HFF-Myc (cell line): ENCODE data around the gene MN1.
A peak's percentile ranks its signal among the peaks of the same experiment; 100 is the strongest.

Experiments used
- DNase-seq: peaks from one replicate; pipeline ENCODE4 v3.0.0-alpha.2; 2011; ENCODE audit warnings: low read depth; ENCODE audit errors: extremely low read depth
- H3K4me3 ChIP-seq: replicated peaks from 2 replicates; pipeline ENCODE4 v1.5.1; 2011; ENCODE audit warnings: low read depth, mild to moderate bottlenecking, control low read depth, low read length
- TF ChIP-seq, protein P1 (sequence below): IDR thresholded peaks from 2 replicates; pipeline ENCODE4 v1.5.1; 2012; ENCODE audit warnings: mild to moderate bottlenecking, low read depth, low read length, control low read depth; ENCODE audit errors: missing control alignments

Gene MN1

DNA sequence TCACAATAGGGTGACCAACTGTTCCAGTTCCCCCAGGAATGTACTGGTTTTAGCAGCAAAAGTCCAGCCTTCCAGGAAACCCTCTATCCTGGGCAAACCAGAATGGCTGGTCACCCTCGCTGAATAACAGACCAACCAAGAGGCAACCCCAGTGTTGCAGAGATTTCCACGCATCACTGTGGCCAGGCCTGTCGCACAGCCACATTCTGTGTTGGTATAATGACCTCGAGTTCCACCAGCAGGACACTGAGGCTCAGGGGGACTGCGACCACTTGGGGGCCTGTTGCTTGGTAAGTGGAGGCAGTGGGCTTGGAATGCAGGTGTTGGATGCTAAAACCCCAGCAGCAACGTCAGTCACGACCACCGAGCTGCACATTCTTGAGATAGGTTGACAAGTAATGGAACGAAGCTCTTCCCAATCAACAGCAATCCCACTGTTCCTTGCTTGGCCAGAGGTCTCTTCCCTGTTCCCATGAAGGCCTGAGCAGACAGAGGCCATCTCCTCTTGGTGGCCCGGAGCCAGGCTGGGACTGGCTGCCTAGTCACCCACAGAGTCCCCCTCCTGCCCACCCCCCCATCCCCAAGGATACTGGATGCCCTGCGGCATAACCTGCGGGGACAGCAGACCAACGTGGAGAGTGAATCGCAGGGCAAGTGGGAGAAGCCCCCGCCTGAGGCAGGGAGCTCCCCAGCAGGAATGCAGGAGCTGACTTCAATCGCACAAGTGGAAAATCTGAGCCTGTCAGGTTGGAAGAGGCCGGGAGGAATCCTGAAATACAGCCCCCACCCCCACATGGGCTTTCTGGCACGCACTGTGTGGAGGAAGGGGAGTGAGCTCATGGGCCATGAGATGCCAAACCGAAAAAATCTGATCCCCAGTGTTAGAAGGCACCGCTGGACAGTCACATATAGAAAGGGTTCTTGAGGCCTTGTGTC is 43.4 kb upstream of the MN1 start:
- no peak for DNase-seq
- TF ChIP-seq, protein P1, sequence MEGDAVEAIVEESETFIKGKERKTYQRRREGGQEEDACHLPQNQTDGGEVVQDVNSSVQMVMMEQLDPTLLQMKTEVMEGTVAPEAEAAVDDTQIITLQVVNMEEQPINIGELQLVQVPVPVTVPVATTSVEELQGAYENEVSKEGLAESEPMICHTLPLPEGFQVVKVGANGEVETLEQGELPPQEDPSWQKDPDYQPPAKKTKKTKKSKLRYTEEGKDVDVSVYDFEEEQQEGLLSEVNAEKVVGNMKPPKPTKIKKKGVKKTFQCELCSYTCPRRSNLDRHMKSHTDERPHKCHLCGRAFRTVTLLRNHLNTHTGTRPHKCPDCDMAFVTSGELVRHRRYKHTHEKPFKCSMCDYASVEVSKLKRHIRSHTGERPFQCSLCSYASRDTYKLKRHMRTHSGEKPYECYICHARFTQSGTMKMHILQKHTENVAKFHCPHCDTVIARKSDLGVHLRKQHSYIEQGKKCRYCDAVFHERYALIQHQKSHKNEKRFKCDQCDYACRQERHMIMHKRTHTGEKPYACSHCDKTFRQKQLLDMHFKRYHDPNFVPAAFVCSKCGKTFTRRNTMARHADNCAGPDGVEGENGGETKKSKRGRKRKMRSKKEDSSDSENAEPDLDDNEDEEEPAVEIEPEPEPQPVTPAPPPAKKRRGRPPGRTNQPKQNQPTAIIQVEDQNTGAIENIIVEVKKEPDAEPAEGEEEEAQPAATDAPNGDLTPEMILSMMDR: no peak
- no peak overlapping the region for H3K4me3 ChIP-seq

DNA sequence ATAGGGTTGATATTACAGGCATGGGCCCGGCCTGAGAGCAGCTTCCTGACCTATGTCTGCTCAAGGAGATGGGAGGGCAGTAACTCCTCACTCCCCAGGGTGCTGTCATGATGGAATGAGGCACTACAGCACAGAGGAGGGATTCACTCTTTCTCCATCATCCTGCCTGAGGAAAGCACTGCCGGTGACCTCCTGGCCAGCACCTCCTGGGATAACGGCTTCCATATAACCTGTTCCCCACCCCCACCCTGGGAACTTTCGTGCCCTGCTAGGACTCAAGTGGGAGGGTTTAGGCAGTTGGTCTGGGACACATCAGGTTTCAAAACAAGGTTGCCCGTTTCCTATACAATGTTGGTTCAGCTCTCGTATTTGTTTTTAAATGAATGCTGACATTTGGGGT is 42.7 kb upstream of the MN1 start:
- TF ChIP-seq, protein P1: no peak
- no peak for DNase-seq
- H3K4me3 ChIP-seq: no peak overlapping the region

DNA sequence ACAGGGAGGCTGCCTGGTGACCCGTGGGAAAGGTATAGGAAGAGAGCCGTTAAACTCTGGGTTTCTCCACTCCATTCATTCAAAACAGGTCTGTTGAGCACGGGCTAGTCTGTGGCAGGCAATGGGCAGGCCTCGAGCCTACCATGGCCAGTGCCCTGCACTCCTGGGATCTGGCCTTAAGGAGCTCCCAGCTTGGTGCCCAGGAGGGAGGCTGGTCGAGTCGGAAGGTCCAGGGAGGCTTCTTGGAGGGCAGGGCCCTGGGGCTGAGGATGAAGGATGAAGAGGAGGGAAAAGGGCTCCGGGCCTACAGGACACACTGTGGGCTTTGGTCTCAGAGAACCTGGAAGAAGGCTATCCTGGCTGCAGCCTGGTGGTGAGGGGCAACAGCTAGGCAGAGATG is 41.9 kb upstream of the MN1 start:
- H3K4me3 ChIP-seq: no peak overlapping the region
- no peak for DNase-seq
- TF ChIP-seq, protein P1: no peak

DNA sequence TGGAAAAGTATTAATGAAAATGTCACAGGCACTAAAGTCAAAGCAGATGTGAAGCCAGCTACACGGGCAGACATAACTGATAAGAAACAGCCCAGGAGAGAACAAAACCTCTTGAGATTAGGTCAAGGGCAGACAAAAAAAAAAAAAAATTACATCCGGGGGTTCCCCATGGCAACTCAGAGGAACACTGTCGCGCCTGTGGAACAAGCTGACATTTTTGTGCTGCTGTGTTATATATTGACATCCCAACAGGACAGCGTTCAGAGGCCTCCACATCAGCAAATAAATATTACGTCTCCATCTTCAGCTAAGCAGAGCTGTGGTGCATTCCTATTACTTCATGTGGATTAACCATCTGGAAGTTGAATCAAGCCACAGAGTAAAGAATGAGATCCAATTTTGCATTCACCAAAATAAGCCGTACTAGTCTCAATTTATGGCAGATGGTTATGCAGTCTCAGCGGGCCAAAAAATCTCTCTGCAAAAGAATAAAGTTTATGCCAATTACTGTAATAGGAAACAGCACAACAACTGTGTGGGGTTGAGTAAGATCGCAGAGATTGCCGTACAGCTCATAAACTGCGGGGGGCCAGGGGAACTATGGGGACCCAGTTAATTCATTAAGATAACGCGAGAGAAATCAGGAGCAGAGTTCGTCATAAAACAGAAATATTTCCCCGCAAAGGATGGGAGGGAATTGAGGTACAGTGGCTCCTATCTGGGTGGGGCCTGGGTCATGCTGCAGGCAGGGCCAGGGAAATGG is 41.3 kb upstream of the MN1 start:
- no peak overlapping the region for H3K4me3 ChIP-seq
- DNase-seq: peak; percentile 26
- TF ChIP-seq, protein P1: no peak

DNA sequence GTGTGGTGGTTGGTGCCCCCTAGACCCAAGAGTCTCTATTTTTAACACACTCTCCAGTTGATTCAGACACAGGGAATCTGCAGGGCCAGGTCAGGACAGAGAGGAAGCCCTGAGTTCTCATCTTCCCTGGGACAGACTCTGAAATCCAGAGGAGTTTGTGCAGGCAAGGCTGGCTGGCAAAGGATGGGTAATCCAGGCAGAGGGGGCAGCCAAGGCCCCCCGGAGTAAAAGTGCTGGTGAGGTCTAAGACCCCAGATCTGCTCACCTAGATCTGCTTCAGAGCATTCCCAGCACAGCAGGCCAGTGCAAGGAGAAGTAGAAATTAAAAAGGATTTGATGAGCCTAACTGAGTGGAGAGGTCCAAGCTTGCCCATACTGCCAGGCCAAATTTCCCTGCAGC is 40.6 kb upstream of the MN1 start:
- TF ChIP-seq, protein P1: no peak
- DNase-seq: no peak
- H3K4me3 ChIP-seq: no peak overlapping the region

DNA sequence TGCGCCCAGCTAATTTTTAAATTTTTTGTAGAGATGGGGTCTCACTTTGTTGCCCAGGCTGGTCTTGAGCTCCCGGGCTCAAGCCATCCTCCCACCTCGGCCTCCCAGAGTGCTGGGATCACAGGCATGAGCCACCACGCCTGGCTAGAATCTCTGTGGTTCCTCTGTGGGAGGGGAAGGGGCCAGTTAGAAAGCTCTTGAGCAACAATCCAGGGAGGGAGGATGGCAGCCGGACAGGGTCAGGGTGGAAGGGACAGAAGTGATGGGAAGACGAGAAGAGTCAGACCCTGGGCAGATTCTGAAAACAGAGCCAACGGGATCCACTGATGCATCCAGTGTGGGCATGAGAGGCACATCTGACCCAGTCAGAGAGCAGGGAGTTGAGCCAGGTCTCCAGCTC is 38.9 kb upstream of the MN1 start:
- TF ChIP-seq, protein P1: no peak
- no peak overlapping the region for H3K4me3 ChIP-seq
- no peak for DNase-seq
